ENCODE results near the gene LMAN1L. TPM values are rescaled to one million over a fixed set of nuclear protein-coding genes. Genes with fewer than 3 reads are reported as not detected.

LMAN1L gene
- total and polyA plus RNA-seq, 2 experiments from 2014 or later = not detected

DNA sequence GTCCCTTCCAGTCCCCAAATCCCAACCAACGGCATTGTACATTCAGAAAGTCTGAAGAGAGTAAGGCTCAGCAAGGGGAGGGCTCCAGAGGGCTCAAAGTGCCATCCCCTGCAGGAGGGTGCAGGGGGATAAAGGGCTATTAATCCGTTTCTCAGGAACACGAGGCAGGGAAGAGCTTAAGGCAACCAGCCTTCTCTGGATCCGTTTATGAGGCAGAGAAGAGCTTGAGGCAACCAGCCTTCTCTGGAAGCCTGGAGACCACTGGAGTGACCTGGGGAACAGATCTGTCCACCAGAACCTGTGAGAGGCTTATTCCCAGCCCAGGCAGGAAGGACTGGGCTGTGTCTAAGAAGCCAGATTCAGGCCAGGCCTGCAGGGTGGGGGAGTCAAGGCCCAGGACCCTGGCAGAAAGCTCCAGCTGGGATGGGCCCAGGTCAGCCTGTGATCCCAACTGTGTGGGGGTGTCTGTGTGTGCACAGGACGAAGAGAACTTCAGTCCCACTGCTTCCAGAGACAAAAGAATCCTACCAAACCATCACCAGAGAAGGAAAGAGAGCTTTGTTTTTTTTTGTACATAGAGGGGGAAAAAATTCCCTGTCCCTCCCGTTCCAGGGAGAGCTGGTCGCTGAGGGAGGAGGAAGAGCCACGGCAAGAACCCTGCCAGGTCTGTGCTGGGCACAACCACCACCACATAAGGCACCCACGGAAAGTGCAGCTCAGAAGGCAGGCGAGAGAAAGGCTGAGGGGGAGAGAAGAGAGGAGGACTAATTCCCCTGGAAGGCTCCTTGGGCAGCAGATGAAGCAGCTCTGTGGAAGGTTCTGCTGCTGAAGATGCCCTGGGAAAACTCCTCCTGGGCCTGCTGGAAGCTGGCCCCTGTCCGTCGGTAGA lies 31.9 kb downstream of the LMAN1L start:
- 86% methylated on average over 12 of the region's 12 CpGs for WGBS (ENCODE audit: low lambda C conversion rate, missing lambda C conversion rate)
- no peak overlapping the region for H3K4me2 ChIP-seq
- H3K27me3 ChIP-seq = no peaks in the 10 kb centered on the region
- H2AFZ ChIP-seq = no peak overlapping the region
- no peaks in the 10 kb centered on the region for H3K36me3 ChIP-seq (replicated peaks; ENCODE audit: insufficient read depth, low read depth)
- peak overlapping the region; percentile 93 for H3K27ac ChIP-seq
- H4K20me1 ChIP-seq (ENCODE audit: insufficient read depth, poor library complexity, severe bottlenecking) = peaks cover 6% of the 10 kb centered on the region
- H3K4me3 ChIP-seq = no peak overlapping the region
- no peaks in the 10 kb centered on the region for H3K79me2 ChIP-seq
- H3K4me1 ChIP-seq (ENCODE audit: insufficient read depth) = peaks cover 19% of the 10 kb centered on the region
- H3K9me2 ChIP-seq (replicated peaks; ENCODE audit: insufficient read depth) = no peaks in the 10 kb centered on the region
- H3K9me3 ChIP-seq (ENCODE audit: low read depth) = no peaks in the 10 kb centered on the region
- DNase-seq (ENCODE audit: low spot score) = no peak
- TF ChIP-seq EZH2 (IDR thresholded peaks at IDR 0.05; ENCODE audit: borderline replicate concordance) (no peak), CTCF (IDR thresholded peaks at IDR 0.05; ENCODE audit: poor library complexity) (no peak), EZH2phosphoT487 (IDR thresholded peaks at IDR 0.05; ENCODE audit: low read depth, severe bottlenecking, unreplicated experiment) (no peak)

GRCh38 chr15:74845208-74845568 lies 32.6 kb downstream of the LMAN1L start:
- Histone ChIP-seq H3K4me1 (ENCODE audit: insufficient read depth) (peaks cover 19% of the 10 kb centered on the region), H3K4me2 (no peak overlapping the region), H2AFZ (no peak overlapping the region), H3K4me3 (no peak overlapping the region), H3K79me2 (no peaks in the 10 kb centered on the region), H3K9me3 (ENCODE audit: low read depth) (no peaks in the 10 kb centered on the region), H3K27ac (no peak overlapping the region), H3K36me3 (replicated peaks; ENCODE audit: insufficient read depth, low read depth) (no peaks in the 10 kb centered on the region), H3K27me3 (no peaks in the 10 kb centered on the region), H3K9me2 (replicated peaks; ENCODE audit: insufficient read depth) (no peaks in the 10 kb centered on the region), H4K20me1 (ENCODE audit: insufficient read depth, poor library complexity, severe bottlenecking) (peaks cover 6% of the 10 kb centered on the region)
- TF ChIP-seq EZH2phosphoT487 (IDR thresholded peaks at IDR 0.05; ENCODE audit: low read depth, severe bottlenecking, unreplicated experiment) = no peak
- TF ChIP-seq CTCF (IDR thresholded peaks at IDR 0.05; ENCODE audit: poor library complexity) = no peak
- no peak for TF ChIP-seq EZH2 (IDR thresholded peaks at IDR 0.05; ENCODE audit: borderline replicate concordance)
- DNase-seq (ENCODE audit: low spot score) = no peak
- WGBS (ENCODE audit: low lambda C conversion rate, missing lambda C conversion rate) = 93% methylated on average over 5 of the region's 5 CpGs

GRCh38 chr15:74845581-74845980 lies 32.9 kb downstream of the LMAN1L start:
- H3K79me2 ChIP-seq = no peaks in the 10 kb centered on the region
- no peak for TF ChIP-seq EZH2 (IDR thresholded peaks at IDR 0.05; ENCODE audit: borderline replicate concordance)
- TF ChIP-seq CTCF (IDR thresholded peaks at IDR 0.05; ENCODE audit: poor library complexity) = no peak
- TF ChIP-seq EZH2phosphoT487 (IDR thresholded peaks at IDR 0.05; ENCODE audit: low read depth, severe bottlenecking, unreplicated experiment) = no peak

More at GRCh38 chr15:74845581-74845980, 32.9 kb downstream of the LMAN1L start:
- peaks cover 19% of the 10 kb centered on the region for H3K4me1 ChIP-seq (ENCODE audit: insufficient read depth)
- WGBS (ENCODE audit: low lambda C conversion rate, missing lambda C conversion rate) = 92% methylated on average over 4 of the region's 4 CpGs
- H3K36me3 ChIP-seq (replicated peaks; ENCODE audit: insufficient read depth, low read depth) = no peaks in the 10 kb centered on the region
- no peak overlapping the region for H3K4me3 ChIP-seq
- H3K9me3 ChIP-seq (ENCODE audit: low read depth) = no peaks in the 10 kb centered on the region
- H3K27ac ChIP-seq = no peak overlapping the region
- H3K4me2 ChIP-seq = no peak overlapping the region
- H4K20me1 ChIP-seq (ENCODE audit: insufficient read depth, poor library complexity, severe bottlenecking) = peaks cover 6% of the 10 kb centered on the region
- no peaks in the 10 kb centered on the region for H3K27me3 ChIP-seq
- no peak overlapping the region for H2AFZ ChIP-seq
- no peak for DNase-seq (ENCODE audit: low spot score)
- H3K9me2 ChIP-seq (replicated peaks; ENCODE audit: insufficient read depth) = no peaks in the 10 kb centered on the region
